Colonic mucosa (tissue), 4 donors: Measurements from ENCODE around the gene IGHMBP2. TPM values are rescaled to one million over a fixed set of nuclear protein-coding genes. Genes with fewer than 3 reads are reported as not detected.
"Not testable (repeated sequence)": the region's sequence is repeated elsewhere in the genome, so short reads cannot be mapped to it uniquely, and the experiment has no call there.

Experiments
- DNase-seq: peaks from one replicate; pipeline ENCODE4 v3.0.0-alpha.2; 2020
- H3K27ac ChIP-seq: fragments of 200-600 bp; one replicate; pipeline ENCODE4 v1.8.0; 2021
- H3K27me3 ChIP-seq: fragments of 200-600 bp; one replicate; pipeline ENCODE4 v1.8.0; 2021
- H3K36me3 ChIP-seq: fragments of 200-600 bp; one replicate; pipeline ENCODE4 v1.8.0; 2021
- H3K4me1 ChIP-seq: fragments of 200-600 bp; one replicate; pipeline ENCODE4 v1.8.0; 2021; ENCODE audit warnings: mild to moderate bottlenecking
- H3K4me3 ChIP-seq: fragments of 200-600 bp; one replicate; pipeline ENCODE4 v1.8.0; 2021
- H3K9ac ChIP-seq, 2 donors: one replicate each; pipeline ENCODE4 v1.7.0; 2013; ENCODE audit warnings: control low read depth in 2 of 2, low read depth in 2 of 2, low read length in 2 of 2
- H3K9me3 ChIP-seq: fragments of 200-600 bp; one replicate; pipeline ENCODE4 v1.8.0; 2021
- CTCF ChIP-seq: fragments of 200-600 bp; IDR thresholded peaks from one replicate; pipeline ENCODE4 v1.8.0; 2022; ENCODE audit warnings: antibody characterized with exemption, mild to moderate bottlenecking
- intact Hi-C: fragments of 100-400 bp; cut with DNase I; formaldehyde crosslinking; loops from one replicate; pipeline ENCODE4 v1.14.1; 2022
- total RNA-seq, 2 donors: library from RNA; stranded (reverse); fragmentation: NEBNext Ultra II Directional in 1 of 2; extraction: Animal tissue kit (Norgen Biotek cat#: 25700) in 1 of 2; gene quantifications; one replicate each; pipeline ENCODE4 v1.2.1, GENCODE V29; 2021
- donor health status: healthy.
- donor health status: DM: no; HTN: no; CAD: no.
- donor health status: DM: no; HTN: no; CAD: no.

Gene IGHMBP2
- total RNA-seq, 2 donors from 2014 or later: 16.6 to 20.4 TPM

- TF ChIP-seq CTCF: no peak
- Histone ChIP-seq H3K9me3 (no peaks in the 10 kb centered on the region), H3K4me3 (no peak overlapping the region), H3K9ac (no peak overlapping the region), H3K27ac (no peak overlapping the region), H3K27me3 (no peaks in the 10 kb centered on the region), H3K36me3 (no peaks in the 10 kb centered on the region), H3K4me1 (no peaks in the 10 kb centered on the region)
- no peak for DNase-seq
- intact Hi-C loops: no loop called here
Observed at GRCh38 chr11:68970921-68971636, 67.4 kb downstream of the IGHMBP2 start.

- no peaks in the 10 kb centered on the region for H3K9me3 ChIP-seq
- no peak overlapping the region for H3K4me3 ChIP-seq
- no peaks in the 10 kb centered on the region for H3K4me1 ChIP-seq
- no peak overlapping the region for H3K27ac ChIP-seq
- no peaks in the 10 kb centered on the region for H3K27me3 ChIP-seq
- DNase-seq: no peak
- no peak for TF ChIP-seq CTCF
- intact Hi-C loops: no loop called here
- H3K9ac ChIP-seq: no peak overlapping the region
- no peaks in the 10 kb centered on the region for H3K36me3 ChIP-seq
Observed at GRCh38 chr11:68973219-68973618, 69.5 kb downstream of the IGHMBP2 start.

- H3K4me1 ChIP-seq, H3K9ac ChIP-seq, H3K9me3 ChIP-seq, intact Hi-C loops, H3K4me3 ChIP-seq, DNase-seq, H3K36me3 ChIP-seq, H3K27me3 ChIP-seq, H3K27ac ChIP-seq: not testable (repeated sequence)
Observed at GRCh38 chr11:68973706-68974105, 70.0 kb downstream of the IGHMBP2 start.

- intact Hi-C loops: no loop called here
- TF ChIP-seq CTCF: no peak
- Histone ChIP-seq H3K9ac (no peak overlapping the region), H3K27ac (no peak overlapping the region), H3K27me3 (no peaks in the 10 kb centered on the region), H3K9me3 (no peaks in the 10 kb centered on the region), H3K4me3 (no peak overlapping the region), H3K4me1 (no peaks in the 10 kb centered on the region), H3K36me3 (no peaks in the 10 kb centered on the region)
- no peak for DNase-seq
Observed at GRCh38 chr11:68974421-68975194, 70.9 kb downstream of the IGHMBP2 start.

- no peak for TF ChIP-seq CTCF
- no peak for DNase-seq
- H3K9ac ChIP-seq: no peak overlapping the region
- no peaks in the 10 kb centered on the region for H3K36me3 ChIP-seq
- no peak overlapping the region for H3K27ac ChIP-seq
- H3K27me3 ChIP-seq: no peaks in the 10 kb centered on the region
- no peak overlapping the region for H3K4me3 ChIP-seq
- no peaks in the 10 kb centered on the region for H3K9me3 ChIP-seq
- H3K4me1 ChIP-seq: no peaks in the 10 kb centered on the region
- intact Hi-C loops: no loop called here
Observed at GRCh38 chr11:68976095-68976494, 72.4 kb downstream of the IGHMBP2 start.

GRCh38 chr11:68976563-68976962 is 72.9 kb downstream of the IGHMBP2 start:
- no peak for DNase-seq
- TF ChIP-seq CTCF: no peak
- Histone ChIP-seq H3K36me3 (no peaks in the 10 kb centered on the region), H3K27ac (no peak overlapping the region), H3K4me3 (no peak overlapping the region), H3K4me1 (no peaks in the 10 kb centered on the region), H3K27me3 (no peaks in the 10 kb centered on the region), H3K9me3 (no peaks in the 10 kb centered on the region), H3K9ac (no peak overlapping the region)
- intact Hi-C loops: no loop called here
